ENCODE results near the gene RER1. TPM values are rescaled to one million over a fixed set of nuclear protein-coding genes. Genes with fewer than 3 reads are reported as not detected.

RER1 gene
- total RNA-seq, 1 donor from 2014 or later = 105 TPM

- Mint-ChIP-seq H3K36me3 (ENCODE audit: low read depth) (peaks cover 9% of the 10 kb centered on the region), H3K4me3 (no peak overlapping the region), H3K27me3 (no peaks in the 10 kb centered on the region), H3K9me3 (no peaks in the 10 kb centered on the region), H3K4me1 (peaks cover 26% of the 10 kb centered on the region), H3K27ac (no peak overlapping the region)
- ATAC-seq (ENCODE audit: low read depth) = no peak
- intact Hi-C loops (cut with micrococcal nuclease) = no loop called here
- no peak for TF ChIP-seq CTCF (IDR thresholded peaks at IDR 0.05)
- ChIA-PET POLR2A (no interaction called here), CTCF (no interaction called here)
- no peak for DNase-seq
Observed at GRCh38 chr1:2375923-2376260, 15.7 kb upstream of the RER1 start.

GRCh38 chr1:2376261-2376741 lies 15.3 kb upstream of the RER1 start:
- ATAC-seq (ENCODE audit: low read depth) (no peak), DNase-seq (no peak)
- peaks cover 6% of the 10 kb centered on the region for H3K36me3 Mint-ChIP-seq (ENCODE audit: low read depth)
- H3K4me3 Mint-ChIP-seq = no peak overlapping the region
- H3K9me3 Mint-ChIP-seq = no peaks in the 10 kb centered on the region
- intact Hi-C loops (cut with micrococcal nuclease) = no loop called here
- H3K4me1 Mint-ChIP-seq = peaks cover 28% of the 10 kb centered on the region
- no peak for TF ChIP-seq CTCF (IDR thresholded peaks at IDR 0.05)
- no peak overlapping the region for H3K27ac Mint-ChIP-seq
- ChIA-PET POLR2A (no interaction called here), CTCF (no interaction called here)
- H3K27me3 Mint-ChIP-seq = no peaks in the 10 kb centered on the region

- CTCF ChIA-PET = no interaction called here
- Mint-ChIP-seq H3K4me1 (peaks cover 32% of the 10 kb centered on the region), H3K4me3 (no peak overlapping the region), H3K27me3 (no peaks in the 10 kb centered on the region), H3K27ac (no peak overlapping the region), H3K9me3 (no peaks in the 10 kb centered on the region), H3K36me3 (ENCODE audit: low read depth) (no peaks in the 10 kb centered on the region)
- TF ChIP-seq CTCF (IDR thresholded peaks at IDR 0.05) = no peak
- ATAC-seq (ENCODE audit: low read depth) = no peak
- POLR2A ChIA-PET = interaction anchor here (5.7 kb wide), 1 partner anchor 182 kb away, joined by 89 read pairs; the partner anchor contains the start of gene FAAP20
- DNase-seq = no peak
- intact Hi-C loops (cut with micrococcal nuclease) = no loop called here
Observed at GRCh38 chr1:2376931-2377672, 14.5 kb upstream of the RER1 start.

GRCh38 chr1:2377751-2378440 lies 13.7 kb upstream of the RER1 start:
- CTCF ChIA-PET = no interaction called here
- ATAC-seq (ENCODE audit: low read depth) = no peak
- Mint-ChIP-seq H3K36me3 (ENCODE audit: low read depth) (no peaks in the 10 kb centered on the region), H3K4me1 (peaks cover 33% of the 10 kb centered on the region), H3K27me3 (no peaks in the 10 kb centered on the region), H3K27ac (no peak overlapping the region), H3K9me3 (no peaks in the 10 kb centered on the region), H3K4me3 (no peak overlapping the region)
- POLR2A ChIA-PET = interaction anchor here (5.7 kb wide), 1 partner anchor 183 kb away, joined by 89 read pairs; the partner anchor contains the start of gene FAAP20
- intact Hi-C loops (cut with micrococcal nuclease) = no loop called here
- no peak for DNase-seq
- TF ChIP-seq CTCF (IDR thresholded peaks at IDR 0.05) = no peak

GRCh38 chr1:2378441-2378851 lies 13.2 kb upstream of the RER1 start:
- Mint-ChIP-seq H3K9me3 (no peaks in the 10 kb centered on the region), H3K36me3 (ENCODE audit: low read depth) (no peaks in the 10 kb centered on the region), H3K4me3 (no peak overlapping the region), H3K4me1 (peaks cover 33% of the 10 kb centered on the region), H3K27me3 (no peaks in the 10 kb centered on the region), H3K27ac (no peak overlapping the region)
- intact Hi-C loops (cut with micrococcal nuclease) = no loop called here
- TF ChIP-seq CTCF (IDR thresholded peaks at IDR 0.05) = no peak
- DNase-seq = no peak
- CTCF ChIA-PET = interaction anchor here (7.2 kb wide), 1 partner anchor 180 kb away, joined by 185 read pairs; the partner anchor contains the start of gene FAAP20
- ATAC-seq (ENCODE audit: low read depth) = no peak
- POLR2A ChIA-PET = interaction anchor here (0.8 to 5.7 kb wide), 2 partner anchors 84 to 184 kb away, joined by 3 to 89 read pairs; partner anchors contain the start of gene FAAP20
